GM23338 (cell line): ENCODE measurements around the gene PDE3A. TPM values are rescaled to one million over a fixed set of nuclear protein-coding genes. Genes with fewer than 3 reads are reported as not detected.

Experiments used
- ATAC-seq: fragments of 200-7000 bp; cut with Tn5 transposase; 3 replicates; pipeline ENCODE4 v1.9.1; 2020
- DNase-seq: peaks from one replicate; pipeline ENCODE4 v3.0.0-alpha.2; 2015; ENCODE audit warnings: low spot score
- H2AFZ ChIP-seq: fragments of 200-600 bp; sonication (generic); 2 replicates; pipeline ENCODE4 v1.8.0; 2016; ENCODE audit warnings: antibody characterized with exemption, mild to moderate bottlenecking, moderate library complexity
- H3F3A ChIP-seq: fragments of 200-600 bp; sonication (generic); replicated peaks from 2 replicates; pipeline ENCODE4 v1.8.0; 2017; ENCODE audit warnings: antibody characterized with exemption, mixed run types, low read depth
- H3K27ac ChIP-seq: fragments of 200-600 bp; sonication (generic); 2 replicates; pipeline ENCODE4 v1.6.1; 2016; ENCODE audit warnings: low read depth
- H3K27me3 ChIP-seq: fragments of 200-600 bp; sonication (generic); 2 replicates; pipeline ENCODE4 v1.8.0; 2016; ENCODE audit warnings: mild to moderate bottlenecking, mixed run types, moderate library complexity; ENCODE audit not compliant: insufficient read depth
- H3K36me3 ChIP-seq: fragments of 200-600 bp; sonication (generic); 2 replicates; pipeline ENCODE4 v1.8.0; 2016; ENCODE audit warnings: mild to moderate bottlenecking; ENCODE audit not compliant: insufficient read depth
- H3K4me1 ChIP-seq: fragments of 200-600 bp; sonication (generic); 2 replicates; pipeline ENCODE4 v1.8.0; 2016; ENCODE audit warnings: mild to moderate bottlenecking, moderate library complexity; ENCODE audit not compliant: insufficient read depth
- H3K4me2 ChIP-seq: fragments of 200-600 bp; sonication (generic); 2 replicates; pipeline ENCODE4 v1.7.1; 2017; ENCODE audit warnings: mixed run types
- H3K4me3 ChIP-seq: fragments of 200-600 bp; sonication (generic); 2 replicates; pipeline ENCODE4 v1.6.1; 2016; ENCODE audit warnings: mixed run types
- H3K79me2 ChIP-seq: fragments of 200-600 bp; sonication (generic); replicated peaks from 2 replicates; pipeline ENCODE4 v1.8.0; 2017; ENCODE audit warnings: mild to moderate bottlenecking; ENCODE audit not compliant: insufficient read depth
- H3K9me2 ChIP-seq: fragments of 200-600 bp; sonication (generic); 2 replicates; pipeline ENCODE4 v1.8.0; 2017; ENCODE audit not compliant: insufficient read depth
- H4K20me1 ChIP-seq: fragments of 200-600 bp; sonication (generic); replicated peaks from 2 replicates; pipeline ENCODE4 v1.8.0; 2017; ENCODE audit warnings: mild to moderate bottlenecking; ENCODE audit not compliant: insufficient read depth
- H3K27ac Mint-ChIP-seq: 2 replicates; pipeline ENCODE4 v1.8.0; 2020; ENCODE audit warnings: inconsistent platforms, mild to moderate bottlenecking, moderate library complexity, mixed read lengths
- H3K27me3 Mint-ChIP-seq: 3 replicates; pipeline ENCODE4 v1.8.0; 2022; ENCODE audit warnings: low read depth, mild to moderate bottlenecking, moderate library complexity, mixed read lengths, inconsistent platforms; ENCODE audit not compliant: insufficient read depth, poor library complexity
- H3K36me3 Mint-ChIP-seq: 3 replicates; pipeline ENCODE4 v1.8.0; 2021; ENCODE audit warnings: low read depth, mild to moderate bottlenecking, inconsistent platforms, moderate library complexity, mixed read lengths
- H3K4me1 Mint-ChIP-seq: 3 replicates; pipeline ENCODE4 v1.8.0; 2020; ENCODE audit warnings: mild to moderate bottlenecking, inconsistent platforms, mixed read lengths
- H3K4me3 Mint-ChIP-seq: 3 replicates; pipeline ENCODE4 v1.8.0; 2021; ENCODE audit warnings: moderate library complexity, mild to moderate bottlenecking, inconsistent platforms, mixed read lengths
- H3K9me3 Mint-ChIP-seq: 3 replicates; pipeline ENCODE4 v1.8.0; 2020; ENCODE audit warnings: moderate library complexity, mild to moderate bottlenecking, inconsistent platforms, mixed read lengths
- EZH2phosphoT487 ChIP-seq: fragments of 200-600 bp; sonication (generic); IDR thresholded peaks from one replicate; pipeline ENCODE4 v1.8.1; 2018; ENCODE audit warnings: antibody characterized with exemption; ENCODE audit not compliant: unreplicated experiment
- NANOG ChIP-seq: IDR thresholded peaks from 2 replicates; pipeline ENCODE4 v1.6.1; 2016; ENCODE audit warnings: antibody characterized with exemption, borderline replicate concordance
- ZNF114 ChIP-seq: fragments of 250-450 bp; sonication (Bioruptor Pico); IDR thresholded peaks from 2 replicates; pipeline ENCODE4 v1.5.0; 2020; ENCODE audit warnings: mild to moderate bottlenecking, moderate library complexity
- polyA plus RNA-seq: library from polyadenylated mRNA; unstranded; fragments of >200 nt; fragmentation: Nextera tagmentation; extraction: Ambion mirVana; gene quantifications from 2 replicates; pipeline ENCODE4 v1.2.1, GENCODE V29; 2016
- total RNA-seq: library from RNA; depleted of rRNA; stranded (reverse); fragments of >200 nt; shearing (Covaris generic); gene quantifications from 2 replicates; pipeline ENCODE4 v1.2.3, GENCODE V29; 2014
- TF ChIP-seq, protein P1 (sequence below): IDR thresholded peaks from one replicate; pipeline ENCODE4 v1.6.1; 2018; ENCODE audit warnings: antibody characterized with exemption; ENCODE audit not compliant: unreplicated experiment
- TF ChIP-seq, protein P2 (sequence below), 2 experiments: fragments of 200-600 bp in 1 of 2; sonication (generic) in 1 of 2; conservative IDR thresholded peaks; 2 replicates each; pipeline versions ENCODE4 v1.5.1 to v1.6.1; 2016 to 2017; ENCODE audit warnings: antibody characterized with exemption in 2 of 2, low read depth in 2 of 2, mild to moderate bottlenecking in 2 of 2, moderate library complexity in 1 of 2

Gene PDE3A
- total and polyA plus RNA-seq, 2 experiments from 2014 or later: 2.7 to 9.2 TPM

DNA sequence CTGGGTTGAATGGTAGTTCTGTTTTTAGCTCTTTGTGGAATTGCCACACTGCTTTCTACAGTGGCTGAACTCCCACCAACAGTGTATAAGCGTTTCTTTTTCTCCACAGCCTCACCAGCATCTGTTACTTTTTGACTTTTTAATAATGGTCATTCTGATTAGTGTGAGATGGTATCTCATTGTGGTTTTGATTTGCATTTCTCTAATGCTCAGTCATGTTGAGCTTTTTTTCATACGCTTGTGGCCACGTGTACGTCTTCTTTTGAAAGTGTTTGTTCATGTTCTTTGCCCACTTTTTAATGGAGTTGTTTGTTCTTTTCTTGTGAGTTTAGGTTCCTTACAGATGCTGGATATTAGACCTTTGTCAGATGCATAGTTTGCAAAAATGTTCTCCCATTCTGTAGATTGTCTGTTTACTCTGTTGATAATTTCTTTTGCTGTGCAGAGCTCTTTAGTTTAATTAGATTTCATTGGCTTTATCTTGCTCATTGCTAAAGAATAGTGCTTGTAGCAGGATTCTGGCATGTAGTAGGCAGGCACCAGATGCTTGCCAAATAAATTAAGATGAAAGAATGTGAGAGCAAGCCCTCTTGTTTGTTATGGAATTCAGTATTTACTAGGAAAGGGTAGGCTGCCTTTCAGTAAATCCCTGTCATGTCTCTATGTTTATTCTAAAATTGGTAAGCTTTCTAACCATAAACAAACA lies 86.8 kb downstream of the PDE3A start (continued):
- TF ChIP-seq, protein P1, sequence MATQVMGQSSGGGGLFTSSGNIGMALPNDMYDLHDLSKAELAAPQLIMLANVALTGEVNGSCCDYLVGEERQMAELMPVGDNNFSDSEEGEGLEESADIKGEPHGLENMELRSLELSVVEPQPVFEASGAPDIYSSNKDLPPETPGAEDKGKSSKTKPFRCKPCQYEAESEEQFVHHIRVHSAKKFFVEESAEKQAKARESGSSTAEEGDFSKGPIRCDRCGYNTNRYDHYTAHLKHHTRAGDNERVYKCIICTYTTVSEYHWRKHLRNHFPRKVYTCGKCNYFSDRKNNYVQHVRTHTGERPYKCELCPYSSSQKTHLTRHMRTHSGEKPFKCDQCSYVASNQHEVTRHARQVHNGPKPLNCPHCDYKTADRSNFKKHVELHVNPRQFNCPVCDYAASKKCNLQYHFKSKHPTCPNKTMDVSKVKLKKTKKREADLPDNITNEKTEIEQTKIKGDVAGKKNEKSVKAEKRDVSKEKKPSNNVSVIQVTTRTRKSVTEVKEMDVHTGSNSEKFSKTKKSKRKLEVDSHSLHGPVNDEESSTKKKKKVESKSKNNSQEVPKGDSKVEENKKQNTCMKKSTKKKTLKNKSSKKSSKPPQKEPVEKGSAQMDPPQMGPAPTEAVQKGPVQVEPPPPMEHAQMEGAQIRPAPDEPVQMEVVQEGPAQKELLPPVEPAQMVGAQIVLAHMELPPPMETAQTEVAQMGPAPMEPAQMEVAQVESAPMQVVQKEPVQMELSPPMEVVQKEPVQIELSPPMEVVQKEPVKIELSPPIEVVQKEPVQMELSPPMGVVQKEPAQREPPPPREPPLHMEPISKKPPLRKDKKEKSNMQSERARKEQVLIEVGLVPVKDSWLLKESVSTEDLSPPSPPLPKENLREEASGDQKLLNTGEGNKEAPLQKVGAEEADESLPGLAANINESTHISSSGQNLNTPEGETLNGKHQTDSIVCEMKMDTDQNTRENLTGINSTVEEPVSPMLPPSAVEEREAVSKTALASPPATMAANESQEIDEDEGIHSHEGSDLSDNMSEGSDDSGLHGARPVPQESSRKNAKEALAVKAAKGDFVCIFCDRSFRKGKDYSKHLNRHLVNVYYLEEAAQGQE: no peak
- TF ChIP-seq EZH2phosphoT487 (no peak), ZNF114 (CRISPR knock-in tag) (no peak), NANOG (no peak)
- TF ChIP-seq, protein P2, sequence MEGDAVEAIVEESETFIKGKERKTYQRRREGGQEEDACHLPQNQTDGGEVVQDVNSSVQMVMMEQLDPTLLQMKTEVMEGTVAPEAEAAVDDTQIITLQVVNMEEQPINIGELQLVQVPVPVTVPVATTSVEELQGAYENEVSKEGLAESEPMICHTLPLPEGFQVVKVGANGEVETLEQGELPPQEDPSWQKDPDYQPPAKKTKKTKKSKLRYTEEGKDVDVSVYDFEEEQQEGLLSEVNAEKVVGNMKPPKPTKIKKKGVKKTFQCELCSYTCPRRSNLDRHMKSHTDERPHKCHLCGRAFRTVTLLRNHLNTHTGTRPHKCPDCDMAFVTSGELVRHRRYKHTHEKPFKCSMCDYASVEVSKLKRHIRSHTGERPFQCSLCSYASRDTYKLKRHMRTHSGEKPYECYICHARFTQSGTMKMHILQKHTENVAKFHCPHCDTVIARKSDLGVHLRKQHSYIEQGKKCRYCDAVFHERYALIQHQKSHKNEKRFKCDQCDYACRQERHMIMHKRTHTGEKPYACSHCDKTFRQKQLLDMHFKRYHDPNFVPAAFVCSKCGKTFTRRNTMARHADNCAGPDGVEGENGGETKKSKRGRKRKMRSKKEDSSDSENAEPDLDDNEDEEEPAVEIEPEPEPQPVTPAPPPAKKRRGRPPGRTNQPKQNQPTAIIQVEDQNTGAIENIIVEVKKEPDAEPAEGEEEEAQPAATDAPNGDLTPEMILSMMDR (conservative IDR thresholded peaks at IDR 0.05; ENCODE audit: low read depth in 2 of 2): no peak

DNA sequence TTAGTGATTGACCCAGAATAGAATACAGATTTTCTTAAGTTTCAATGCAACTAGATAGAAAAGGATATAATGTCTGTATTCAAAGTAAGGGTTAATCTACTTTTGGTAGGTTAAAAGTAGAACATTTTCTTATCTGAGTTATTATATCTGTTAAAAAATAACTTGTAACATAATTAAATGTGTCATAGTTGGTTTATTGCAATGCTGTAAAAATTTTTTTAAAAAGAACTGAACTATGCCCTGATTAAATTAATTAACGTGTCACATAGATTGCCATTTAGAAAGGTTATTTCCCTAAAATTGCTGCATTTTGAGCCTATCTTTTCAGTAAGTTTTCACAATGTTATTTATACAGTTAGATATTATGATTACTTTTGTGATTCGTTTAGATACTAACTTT lies 89.2 kb downstream of the PDE3A start:
- Histone ChIP-seq H4K20me1 (no peaks in the 10 kb centered on the region), H2AFZ (no peak overlapping the region), H3K9me2 (no peaks in the 10 kb centered on the region), H3K27me3 (no peaks in the 10 kb centered on the region), H3K27ac (no peak overlapping the region), H3K36me3 (no peaks in the 10 kb centered on the region), H3K4me1 (peaks cover 8% of the 10 kb centered on the region; the same call in 1 of the 2 replicates), H3K4me2 (no peak overlapping the region), H3K79me2 (no peaks in the 10 kb centered on the region), H3K4me3 (no peak overlapping the region), H3F3A (no peaks in the 10 kb centered on the region)
- ATAC-seq (no peak), DNase-seq (no peak)
- Mint-ChIP-seq H3K27me3 (no peaks in the 10 kb centered on the region), H3K27ac (no peak overlapping the region), H3K36me3 (no peaks in the 10 kb centered on the region), H3K4me1 (peaks cover 12% of the 10 kb centered on the region), H3K4me3 (no peak overlapping the region), H3K9me3 (no peaks in the 10 kb centered on the region)
- TF ChIP-seq, protein P2 (conservative IDR thresholded peaks at IDR 0.05; ENCODE audit: low read depth in 2 of 2): no peak
- TF ChIP-seq, protein P1: no peak
- TF ChIP-seq NANOG (no peak), ZNF114 (CRISPR knock-in tag) (no peak)
